HG03103 (cell line): ENCODE measurements around the gene POLR2B.

ENCODE experiments used
- ATAC-seq: cut with Tn5 transposase; IDR thresholded peaks from one replicate; pipeline ENCODE4 v1.9.1; 2021; ENCODE audit warnings: low read depth; ENCODE audit not compliant: unreplicated experiment

The POLR2B gene

GRCh38 chr4:57077550-57078343 lies 99.1 kb downstream of the POLR2B start:
- ATAC-seq = no peak

DNA sequence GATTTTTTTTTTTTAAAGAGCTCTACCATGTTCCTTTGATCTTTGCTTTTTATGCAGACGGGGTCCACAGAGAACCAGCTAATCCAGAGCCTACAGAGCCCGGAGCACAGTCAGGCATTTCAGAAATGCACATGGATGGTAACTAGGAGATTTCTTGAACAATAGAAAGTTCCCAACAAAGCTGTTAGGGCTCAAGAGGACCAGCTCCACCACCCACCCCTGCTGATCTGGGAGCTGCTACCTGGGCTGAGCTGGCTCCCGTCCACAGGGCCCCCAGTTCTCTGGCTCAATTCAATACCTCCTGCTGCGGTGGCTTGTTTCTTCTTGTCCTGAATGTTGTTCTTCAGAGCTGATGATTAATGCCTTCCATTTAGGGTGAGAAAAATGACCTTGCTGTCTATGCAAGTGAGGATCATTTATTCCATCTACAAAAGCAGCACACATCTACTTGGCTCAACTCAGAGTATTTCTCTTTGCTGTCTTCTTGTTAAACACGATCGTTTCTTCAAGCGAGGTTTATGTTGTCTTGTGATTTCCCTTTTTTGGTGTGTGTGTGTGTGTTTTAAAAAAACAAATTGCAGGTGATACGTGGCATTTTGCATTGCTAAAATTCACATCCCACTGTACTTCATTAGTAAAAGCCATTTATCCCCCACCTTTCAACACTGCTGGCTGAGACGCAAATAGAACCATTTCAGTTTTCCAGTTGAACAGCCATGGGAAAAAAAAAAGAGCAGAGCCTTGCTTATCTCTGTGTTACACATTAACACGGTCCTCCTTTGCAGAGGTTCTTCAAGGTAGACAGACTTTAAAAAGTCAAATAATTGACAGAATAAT lies 100.2 kb downstream of the POLR2B start:
- no peak for ATAC-seq
